HG03378 (cell line): ENCODE measurements around the gene SLC10A3.

ENCODE experiments used
- ATAC-seq: cut with Tn5 transposase; IDR thresholded peaks from one replicate; pipeline ENCODE4 v1.9.1; 2021; ENCODE audit warnings: mild to moderate bottlenecking, moderate library complexity; ENCODE audit not compliant: unreplicated experiment

Gene SLC10A3

GRCh38 chrX:154485150-154486051, 5.0 kb downstream of the SLC10A3 start:
- ATAC-seq, result no peak

DNA sequence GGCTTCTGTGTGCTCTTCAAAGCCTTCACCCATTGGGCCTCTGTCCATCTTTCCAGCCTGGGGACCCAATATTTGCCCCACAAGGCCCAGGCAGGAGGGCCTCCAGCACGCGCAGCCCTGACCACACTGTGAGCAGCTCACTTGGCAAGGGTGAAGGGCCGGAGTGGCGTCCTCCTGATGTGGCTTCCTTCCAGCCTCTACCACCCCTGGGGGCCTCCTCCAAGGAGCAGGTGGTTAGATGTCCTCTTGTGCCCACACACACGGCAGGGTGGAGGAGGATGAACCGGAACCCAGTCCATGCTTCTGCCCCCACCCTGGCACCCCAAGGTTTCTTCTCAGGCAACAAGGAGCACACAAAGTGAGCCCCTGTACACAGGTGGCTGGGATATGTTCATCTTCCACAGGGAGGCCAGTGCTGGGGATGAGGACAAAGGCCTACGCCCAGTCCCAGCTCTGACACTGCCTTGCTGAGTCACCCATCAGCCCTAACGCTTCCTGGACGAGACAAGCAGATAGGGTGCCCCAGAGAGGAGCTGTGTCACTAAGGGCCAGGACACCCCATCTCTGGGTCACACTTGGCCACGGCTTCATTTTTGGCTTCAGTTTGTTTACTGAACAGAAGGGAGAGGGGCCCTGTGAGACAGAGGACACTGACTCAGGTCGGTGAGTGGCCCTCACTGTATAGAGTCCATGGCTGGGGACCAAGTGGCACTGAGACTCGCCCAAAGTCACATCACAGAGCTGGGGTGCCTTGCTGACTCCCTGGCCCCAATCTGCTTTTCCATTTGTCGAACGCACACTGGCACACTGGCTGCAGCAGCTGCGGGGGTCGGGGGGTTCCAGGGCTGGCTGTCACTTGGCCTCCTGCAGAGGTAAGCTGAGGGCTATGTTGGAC, 5.9 kb downstream of the SLC10A3 start:
- ATAC-seq, result no peak

DNA sequence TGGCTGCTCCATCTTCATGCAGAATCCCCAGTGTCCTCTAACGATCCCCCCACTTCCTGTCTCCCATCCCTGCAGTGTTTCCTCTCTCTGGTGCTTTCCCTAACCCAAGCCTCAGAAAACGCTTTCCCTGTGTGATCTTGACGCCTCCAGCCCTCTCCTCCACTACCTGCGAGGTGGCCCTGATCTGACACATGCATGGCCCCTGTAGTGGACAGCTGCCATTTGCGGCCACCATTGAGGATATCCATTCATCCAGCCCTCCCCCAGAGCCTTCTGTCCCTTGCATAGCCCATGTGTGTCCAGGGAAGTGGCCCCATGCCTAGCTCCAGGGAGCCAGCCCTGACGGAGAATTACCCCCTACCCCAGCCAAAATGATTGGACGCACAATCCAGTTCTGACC, 7.1 kb downstream of the SLC10A3 start:
- no peak for ATAC-seq

GRCh38 chrX:154482786-154483185, 7.6 kb downstream of the SLC10A3 start:
- no peak for ATAC-seq

DNA sequence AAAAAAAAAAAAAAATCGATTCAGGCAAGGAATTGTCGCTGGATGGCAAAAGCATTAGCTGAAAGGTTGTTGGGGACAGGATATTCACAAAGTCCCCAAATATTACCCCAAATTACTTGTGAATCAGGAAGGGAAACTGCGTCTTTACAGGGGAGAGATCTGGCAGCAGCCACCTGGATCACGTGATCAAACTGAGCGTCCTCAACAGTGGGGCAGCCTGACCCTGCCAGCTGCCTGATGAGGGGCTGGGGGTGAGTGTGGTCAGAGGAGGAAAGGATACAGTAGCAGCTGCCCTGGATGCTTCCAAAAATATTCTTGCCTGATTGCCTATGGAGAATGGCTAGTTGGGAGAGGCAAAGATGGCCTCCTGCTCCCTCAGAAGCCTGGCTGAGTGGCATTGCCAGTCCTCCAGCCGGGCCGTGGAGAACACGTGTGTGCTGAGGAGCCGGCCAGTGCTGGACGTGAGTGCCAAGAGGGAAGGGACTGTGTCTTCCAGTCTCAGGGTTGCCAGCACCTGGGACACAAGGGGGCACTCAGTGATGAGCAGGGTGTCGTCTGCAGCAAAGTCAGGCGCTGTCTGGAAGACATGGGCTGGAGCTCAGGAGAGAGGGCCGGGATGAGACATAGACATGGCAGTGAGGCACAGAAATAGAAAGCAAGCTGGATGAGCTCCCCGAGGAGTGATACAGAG, 8.4 kb downstream of the SLC10A3 start:
- ATAC-seq, result no peak

- ATAC-seq, result no peak
Measured at GRCh38 chrX:154481195-154481594, 9.2 kb downstream of the SLC10A3 start.

DNA sequence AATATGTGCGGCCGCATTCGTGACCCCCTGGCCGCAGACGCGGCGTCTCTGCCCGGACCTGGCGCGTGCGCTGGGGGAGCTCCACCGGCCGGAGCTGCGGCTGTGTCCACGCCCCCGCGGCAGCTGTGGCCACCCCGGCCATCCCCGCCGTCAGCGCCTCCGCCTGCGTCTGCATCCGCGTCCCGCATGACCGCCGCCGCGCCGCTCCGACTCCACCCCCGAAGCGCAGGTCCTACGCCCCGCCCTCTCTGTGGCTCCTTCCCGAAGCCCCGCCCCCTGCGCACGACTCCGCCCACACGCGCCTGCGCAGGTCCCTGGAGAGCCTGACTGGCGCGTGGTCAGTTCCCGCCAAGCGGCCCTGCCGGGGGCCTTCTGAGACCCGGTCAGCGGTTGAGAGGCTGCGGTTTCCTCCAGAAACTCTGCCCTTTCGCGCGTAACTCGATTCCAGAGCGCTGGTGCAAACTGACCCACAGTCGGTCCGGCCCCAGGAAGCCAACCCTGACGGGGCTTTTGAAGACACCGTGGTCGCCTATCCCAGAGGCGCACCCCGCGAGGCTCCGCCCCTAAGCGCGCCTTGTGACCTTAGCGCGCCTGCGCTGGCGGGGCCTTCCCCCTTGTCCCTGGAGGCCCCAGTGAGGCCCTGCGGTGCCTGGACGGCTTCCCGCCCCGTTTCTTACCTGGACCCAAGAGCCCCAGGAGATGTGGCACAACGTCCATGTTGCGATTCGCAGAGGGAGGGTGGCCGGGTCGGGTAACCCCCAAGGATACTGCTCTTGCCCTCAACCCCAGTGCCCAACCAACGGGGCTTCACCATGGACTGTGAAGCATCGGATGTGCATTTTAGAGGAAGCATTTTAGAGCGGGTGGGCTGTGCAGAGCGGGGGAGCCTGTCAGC, 11.5 kb downstream of the SLC10A3 start, which contains the start of gene LAGE3:
Gene LAGE3 (minus strand): TSS at position 554 of the 895 bp plus-strand sequence. CDS start 366 bp downstream, at position 188.
- ATAC-seq, result peak; percentile 54

- ATAC-seq, result no peak
Measured at GRCh38 chrX:154477891-154478477, 12.4 kb downstream of the SLC10A3 start.

- no peak for ATAC-seq
Measured at GRCh38 chrX:154476821-154477220, 13.6 kb downstream of the SLC10A3 start.

GRCh38 chrX:154473683-154474082, 16.7 kb downstream of the SLC10A3 start:
- no peak for ATAC-seq

GRCh38 chrX:154472685-154473632, 17.5 kb downstream of the SLC10A3 start:
- ATAC-seq, result no peak

GRCh38 chrX:154471839-154472684, 18.4 kb downstream of the SLC10A3 start:
- no peak for ATAC-seq

GRCh38 chrX:154470914-154471568, 19.4 kb downstream of the SLC10A3 start:
- no peak for ATAC-seq

DNA sequence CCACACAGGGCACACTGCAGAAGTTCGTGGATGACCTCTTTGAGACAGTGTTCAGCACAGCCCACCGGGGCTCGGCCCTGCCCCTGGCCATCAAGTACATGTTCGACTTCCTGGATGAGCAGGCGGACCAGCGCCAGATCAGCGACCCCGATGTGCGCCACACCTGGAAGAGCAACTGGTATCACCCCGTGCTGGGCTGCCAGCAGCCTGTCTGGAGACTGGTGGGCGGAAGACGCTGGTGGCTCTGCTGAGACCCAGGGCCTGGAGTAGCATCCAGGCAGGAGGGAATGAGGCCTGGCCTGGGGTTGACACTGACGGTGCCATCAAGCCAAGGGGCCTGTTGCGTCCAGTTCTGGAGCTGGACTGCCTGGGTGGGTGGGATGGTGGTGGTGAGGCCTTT, 20.0 kb downstream of the SLC10A3 start:
- ATAC-seq, result no peak

- no peak for ATAC-seq
Measured at GRCh38 chrX:154469880-154470279, 20.5 kb downstream of the SLC10A3 start.

GRCh38 chrX:154469114-154469513, 21.3 kb downstream of the SLC10A3 start:
- ATAC-seq, result no peak

GRCh38 chrX:154468217-154468616, 22.2 kb downstream of the SLC10A3 start:
- no peak for ATAC-seq
